Bronchial epithelial cell (primary cell): ENCODE data around the gene UMODL1. TPM values are rescaled to one million over a fixed set of nuclear protein-coding genes. Genes with fewer than 3 reads are reported as not detected.

Experiments used
- DNase-seq: peaks from one replicate; pipeline ENCODE4 v3.0.0-alpha.2; 2010; ENCODE audit warnings: low read depth
- FAIRE-seq: peaks from 2 replicates; lab custom pipeline; 2011; peaks lifted over from hg19 to GRCh38; lab: Jason Lieb, UNC
- H3K27me3 ChIP-seq: 2 replicates; pipeline ENCODE4 v1.5.1; 2011; ENCODE audit warnings: low read length; ENCODE audit not compliant: control insufficient read depth, insufficient read depth
- H3K36me3 ChIP-seq: 2 replicates; pipeline ENCODE4 v1.5.1; 2011; ENCODE audit warnings: low read length; ENCODE audit not compliant: control insufficient read depth, insufficient read depth
- H3K4me3 ChIP-seq: 2 replicates; pipeline ENCODE4 v1.5.1; 2011; ENCODE audit warnings: mild to moderate bottlenecking, low read depth, low read length, control low read depth
- total RNA-seq: library from RNA; depleted of rRNA; stranded (reverse); fragments of >200 nt; gene quantifications from 2 replicates; pipeline ENCODE4 v1.2.1, GENCODE V29; 2014
- TF ChIP-seq, protein P1 (sequence below): IDR thresholded peaks from 2 replicates; pipeline ENCODE4 v1.5.1; 2011; ENCODE audit warnings: mild to moderate bottlenecking, moderate library complexity, low read length, control low read depth, inconsistent platforms; ENCODE audit not compliant: insufficient read depth, severe bottlenecking

The UMODL1 gene
- total RNA-seq, 1 donor from 2014 or later, result not detected

DNA sequence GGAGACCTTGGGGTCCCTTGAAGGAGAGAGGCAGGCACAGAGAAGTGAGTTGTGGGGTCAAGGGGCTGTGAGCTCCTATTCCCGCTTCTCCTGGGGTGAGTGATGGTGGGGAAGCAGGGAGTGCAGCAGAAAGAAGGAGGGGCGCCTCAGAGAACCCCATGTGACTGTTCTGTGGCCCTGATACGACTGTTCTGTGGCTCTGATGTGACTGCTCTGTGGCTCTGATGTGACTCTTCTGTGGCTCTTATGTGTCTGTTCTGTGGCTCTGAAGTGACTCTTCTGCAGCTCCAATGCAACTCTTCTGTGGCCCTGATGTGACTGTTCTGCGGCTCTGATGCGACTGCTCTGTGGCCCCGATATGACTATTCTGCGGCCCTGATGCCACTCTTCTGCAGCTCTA lies 29.9 kb upstream of the UMODL1 start:
- no peak for DNase-seq
- TF ChIP-seq, protein P1, sequence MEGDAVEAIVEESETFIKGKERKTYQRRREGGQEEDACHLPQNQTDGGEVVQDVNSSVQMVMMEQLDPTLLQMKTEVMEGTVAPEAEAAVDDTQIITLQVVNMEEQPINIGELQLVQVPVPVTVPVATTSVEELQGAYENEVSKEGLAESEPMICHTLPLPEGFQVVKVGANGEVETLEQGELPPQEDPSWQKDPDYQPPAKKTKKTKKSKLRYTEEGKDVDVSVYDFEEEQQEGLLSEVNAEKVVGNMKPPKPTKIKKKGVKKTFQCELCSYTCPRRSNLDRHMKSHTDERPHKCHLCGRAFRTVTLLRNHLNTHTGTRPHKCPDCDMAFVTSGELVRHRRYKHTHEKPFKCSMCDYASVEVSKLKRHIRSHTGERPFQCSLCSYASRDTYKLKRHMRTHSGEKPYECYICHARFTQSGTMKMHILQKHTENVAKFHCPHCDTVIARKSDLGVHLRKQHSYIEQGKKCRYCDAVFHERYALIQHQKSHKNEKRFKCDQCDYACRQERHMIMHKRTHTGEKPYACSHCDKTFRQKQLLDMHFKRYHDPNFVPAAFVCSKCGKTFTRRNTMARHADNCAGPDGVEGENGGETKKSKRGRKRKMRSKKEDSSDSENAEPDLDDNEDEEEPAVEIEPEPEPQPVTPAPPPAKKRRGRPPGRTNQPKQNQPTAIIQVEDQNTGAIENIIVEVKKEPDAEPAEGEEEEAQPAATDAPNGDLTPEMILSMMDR, result no peak
- FAIRE-seq, result no peak
- H3K4me3 ChIP-seq, result no peak overlapping the region
- H3K36me3 ChIP-seq, result no peaks in the 10 kb centered on the region
- H3K27me3 ChIP-seq, result no peaks in the 10 kb centered on the region

DNA sequence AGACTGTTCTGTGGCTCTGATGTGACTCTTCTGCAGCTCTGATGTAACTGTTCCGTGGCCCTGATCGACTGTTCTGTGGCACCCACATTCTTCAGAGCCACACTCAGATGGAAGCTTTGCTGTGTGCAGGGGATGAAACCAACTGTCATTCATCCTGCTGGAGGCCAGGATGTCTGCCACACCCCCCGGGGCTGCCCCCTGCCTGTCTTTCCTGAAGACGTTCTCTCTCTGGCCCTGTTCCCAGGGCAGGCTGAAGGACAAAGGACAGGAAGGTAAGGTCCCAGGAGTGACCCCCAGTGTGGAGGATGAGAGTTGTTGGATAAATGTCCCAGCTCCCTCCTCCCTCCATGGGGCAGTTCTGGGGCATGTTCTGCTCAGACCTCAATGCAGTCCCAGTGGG lies 29.4 kb upstream of the UMODL1 start:
- DNase-seq (no peak), FAIRE-seq (no peak)
- no peaks in the 10 kb centered on the region for H3K27me3 ChIP-seq
- no peak overlapping the region for H3K4me3 ChIP-seq
- TF ChIP-seq, protein P1, result no peak
- no peaks in the 10 kb centered on the region for H3K36me3 ChIP-seq

DNA sequence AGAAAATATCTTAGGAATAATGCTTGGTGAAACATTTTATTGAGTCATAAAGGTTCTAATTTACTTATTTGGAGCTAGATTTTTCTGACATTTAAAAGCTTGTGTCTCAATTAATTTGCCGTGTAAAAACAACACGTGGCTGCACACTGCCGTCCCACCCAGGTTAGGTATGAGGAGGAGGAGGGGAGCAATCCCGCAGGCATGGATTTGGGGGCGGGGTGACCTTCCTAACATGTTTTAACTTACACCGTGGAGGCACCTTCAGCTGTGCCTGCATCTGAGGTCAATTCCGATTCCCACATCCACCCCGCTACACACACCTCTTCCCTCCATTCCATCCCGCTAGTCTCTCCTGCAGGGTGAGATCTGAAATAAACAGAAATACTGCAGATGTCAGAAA lies 28.5 kb upstream of the UMODL1 start:
- Histone ChIP-seq H3K36me3 (no peaks in the 10 kb centered on the region), H3K4me3 (no peak overlapping the region), H3K27me3 (no peaks in the 10 kb centered on the region)
- FAIRE-seq, result no peak
- TF ChIP-seq, protein P1, result no peak
- DNase-seq, result no peak

DNA sequence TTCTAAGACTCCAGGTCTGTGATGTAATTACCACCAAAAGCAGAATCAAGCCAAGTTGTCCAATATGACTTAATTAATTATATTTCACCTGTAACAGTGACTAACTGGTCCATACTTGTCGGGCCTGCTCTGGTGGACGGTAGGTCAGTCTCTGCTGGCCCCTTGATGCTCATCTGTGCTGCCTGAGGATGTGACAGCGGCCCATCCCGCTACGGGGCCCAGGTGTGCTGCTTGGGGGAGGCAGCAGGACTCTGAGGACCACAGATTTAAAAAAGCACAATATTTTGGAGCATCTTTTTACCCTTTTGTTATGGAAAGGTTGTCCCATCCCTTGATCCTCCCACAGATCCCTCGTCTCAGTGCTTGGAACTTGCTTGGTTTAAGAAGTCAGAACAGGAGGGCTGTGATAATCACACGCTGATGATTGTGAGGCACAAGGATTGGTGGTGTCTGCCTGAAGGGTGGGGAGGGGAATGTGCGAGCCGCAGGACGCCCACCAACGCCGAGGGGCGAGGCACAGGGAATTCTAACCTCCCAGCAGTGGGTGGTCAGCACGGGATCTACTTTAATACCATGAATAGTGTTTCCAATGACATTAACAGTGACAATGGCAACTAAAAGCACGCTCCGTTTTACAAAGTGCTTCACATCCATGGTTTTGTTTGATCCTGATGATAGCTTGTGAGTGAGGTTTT lies 27.8 kb upstream of the UMODL1 start:
- no peak for DNase-seq
- no peak for FAIRE-seq
- TF ChIP-seq, protein P1, result no peak
- H3K27me3 ChIP-seq, result no peaks in the 10 kb centered on the region
- no peaks in the 10 kb centered on the region for H3K36me3 ChIP-seq
- no peak overlapping the region for H3K4me3 ChIP-seq

DNA sequence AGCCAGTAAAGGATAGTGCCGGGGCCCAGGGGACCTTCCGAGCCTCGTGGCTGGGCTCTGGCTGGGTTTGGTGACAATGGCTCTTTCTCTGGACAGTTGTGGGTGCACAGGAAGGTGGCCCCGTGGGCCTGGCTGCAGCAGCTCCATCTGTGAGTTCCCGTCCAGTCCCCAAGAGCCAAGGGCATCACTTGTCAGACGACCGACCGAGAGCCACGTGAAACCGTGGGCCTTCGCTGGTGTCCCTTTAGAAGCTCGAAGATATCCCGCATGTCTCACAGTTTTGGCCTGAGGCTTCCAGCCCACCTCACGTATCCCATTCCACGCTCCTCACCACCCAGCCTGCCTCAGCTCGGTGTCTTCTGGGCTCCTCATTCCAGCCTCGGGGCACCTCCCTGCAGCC lies 27.2 kb upstream of the UMODL1 start:
- TF ChIP-seq, protein P1, result no peak
- H3K27me3 ChIP-seq, result no peaks in the 10 kb centered on the region
- FAIRE-seq (no peak), DNase-seq (no peak)
- H3K4me3 ChIP-seq, result no peak overlapping the region
- H3K36me3 ChIP-seq, result no peaks in the 10 kb centered on the region
